HCT116 (cell line): ENCODE data around the gene TCHH. TPM values are rescaled to one million over a fixed set of nuclear protein-coding genes. Genes with fewer than 3 reads are reported as not detected.
"Not testable (repeated sequence)": the region's sequence is repeated elsewhere in the genome, so short reads cannot be mapped to it uniquely, and the experiment has no call there.

Source experiments
- ATAC-seq: fragments of 200-7000 bp; cut with Tn5 transposase; 2 replicates; pipeline ENCODE4 v1.9.1; 2020; ENCODE audit warnings: mild to moderate bottlenecking, moderate library complexity
- BruUV-seq: library from RNA; stranded (reverse); fragments of 400-500 nt; replicated peaks from 2 replicates; lab custom pipeline; 2021; lab: Mats Ljungman, UMichigan
- CTCF ChIA-PET: fragments of 300-600 bp; sonication (Branson Sonifier 250); formaldehyde crosslinking; loops from one replicate; lab custom pipeline; 2021; ENCODE audit warnings: antibody characterized with exemption; lab: Charles Lee
- POLR2A ChIA-PET: fragments of 300-600, 350-600 bp; sonication (Branson Sonifier 250); formaldehyde crosslinking; loops from one replicate; lab custom pipeline; 2021; ENCODE audit warnings: antibody characterized with exemption; lab: Charles Lee
- RAD21 ChIA-PET, 2 experiments: fragments of 300-600 bp; sonication (Branson Sonifier 250); formaldehyde crosslinking; loops; one replicate each; lab custom pipeline; 2023; ENCODE audit warnings: low total read pairs in 2 of 2; ENCODE audit not compliant: uncharacterized antibody in 2 of 2, unreplicated experiment in 2 of 2, low non-redundant PET in 1 of 2; lab: Charles Lee
- DNase-seq: peaks from one replicate; pipeline ENCODE4 v3.0.0-alpha.2; 2010; ENCODE audit warnings: low read depth, low spot score
- H2AFZ ChIP-seq: fragments of 200-600 bp; shearing (Covaris generic), sonication (generic); 2 replicates; pipeline ENCODE4 v1.6.1; 2017; ENCODE audit warnings: low read depth, mixed run types, mixed read lengths, antibody characterized with exemption, low read length; ENCODE audit not compliant: poor library complexity, severe bottlenecking
- H3K27ac ChIP-seq: 2 replicates; pipeline ENCODE4 v1.5.1; 2012; ENCODE audit warnings: low read depth, low read length
- H3K27me3 ChIP-seq: fragments of 200-600 bp; sonication (generic); 2 replicates; pipeline ENCODE4 v1.6.1; 2016; ENCODE audit warnings: mixed run types, low read length, mixed read lengths; ENCODE audit not compliant: insufficient read depth
- H3K36me3 ChIP-seq, 2 experiments: fragments of 200-500 bp in 1 of 2; fragments of 200-600 bp in 1 of 2; sonication (Bioruptor generic) in 1 of 2; sonication (generic) in 1 of 2; 2 replicates each; pipeline versions ENCODE4 v1.5.1 to v1.6.1; 2014 to 2016; ENCODE audit warnings: low read length in 2 of 2, inconsistent platforms in 1 of 2, mixed read lengths in 1 of 2, mixed run types in 1 of 2; ENCODE audit not compliant: insufficient read depth in 2 of 2, control insufficient read depth in 1 of 2
- H3K4me1 ChIP-seq, 2 experiments: fragments of 200-600 bp in 1 of 2; sonication (generic) in 1 of 2; 2 replicates each; pipeline versions ENCODE4 v1.5.1 to v1.6.1; 2012 to 2017; ENCODE audit warnings: low read length in 2 of 2, inconsistent platforms in 1 of 2, mild to moderate bottlenecking in 1 of 2, mixed read lengths in 1 of 2, mixed run types in 1 of 2, moderate library complexity in 1 of 2; ENCODE audit not compliant: insufficient read depth in 2 of 2, control insufficient read depth in 1 of 2
- H3K4me2 ChIP-seq: fragments of 200-600 bp; sonication (generic); 2 replicates; pipeline ENCODE4 v1.6.1; 2017; ENCODE audit warnings: mixed run types, low read length, mixed read lengths
- H3K4me3 ChIP-seq, 2 experiments: fragments of 200-600 bp in 1 of 2; sonication (generic) in 1 of 2; replicated peaks in 1 of 2; 2 replicates each; pipeline ENCODE4 v1.5.1; 2011 to 2016; ENCODE audit warnings: low read length in 2 of 2, control low read depth in 1 of 2, low read depth in 1 of 2, mild to moderate bottlenecking in 1 of 2, mixed read lengths in 1 of 2, mixed run types in 1 of 2
- H3K79me2 ChIP-seq: fragments of 200-600 bp; sonication (generic); 2 replicates; pipeline ENCODE4 v1.6.1; 2017; ENCODE audit warnings: mild to moderate bottlenecking, mixed run types, low read length, moderate library complexity, mixed read lengths; ENCODE audit not compliant: insufficient read depth
- H3K9ac ChIP-seq: fragments of 200-600 bp; sonication (generic); 2 replicates; pipeline ENCODE4 v1.6.1; 2016; ENCODE audit warnings: low read length, mixed read lengths
- H3K9me2 ChIP-seq: fragments of 200-600 bp; sonication (generic), shearing (Covaris generic); 2 replicates; pipeline ENCODE4 v1.6.1; 2017; ENCODE audit warnings: mixed run types, mild to moderate bottlenecking, moderate library complexity; ENCODE audit not compliant: insufficient read depth
- H3K9me3 ChIP-seq, 2 experiments: fragments of 200-500 bp in 1 of 2; fragments of 200-600 bp in 1 of 2; sonication (Bioruptor generic) in 1 of 2; sonication (generic) in 1 of 2; 2 replicates each; pipeline ENCODE4 v1.6.1; 2014 to 2017; ENCODE audit warnings: low read length in 2 of 2, mixed read lengths in 2 of 2, inconsistent platforms in 1 of 2, low read depth in 1 of 2, mild to moderate bottlenecking in 1 of 2, mixed run types in 1 of 2, moderate library complexity in 1 of 2; ENCODE audit not compliant: control insufficient read depth in 1 of 2, insufficient read depth in 1 of 2
- H4K20me1 ChIP-seq: fragments of 200-600 bp; sonication (generic), shearing (Covaris generic); 2 replicates; pipeline ENCODE4 v1.6.1; 2017; ENCODE audit warnings: mixed run types, mild to moderate bottlenecking, moderate library complexity; ENCODE audit not compliant: insufficient read depth
- CBX3 ChIP-seq: IDR thresholded peaks from 2 replicates; pipeline ENCODE4 v1.6.1; 2012; ENCODE audit warnings: low read depth
- CEBPB ChIP-seq: IDR thresholded peaks from 2 replicates; pipeline ENCODE4 v1.6.1; 2012; ENCODE audit warnings: low read depth
- EGR1 ChIP-seq: IDR thresholded peaks from 2 replicates; pipeline ENCODE4 v1.6.1; 2012; ENCODE audit warnings: low read depth
- EZH2 ChIP-seq: fragments of 200-600 bp; sonication (generic); IDR thresholded peaks from 2 replicates; pipeline ENCODE4 v1.6.1; 2017; ENCODE audit warnings: antibody characterized with exemption, mixed run types
- EZH2phosphoT487 ChIP-seq: fragments of 200-600 bp; IDR thresholded peaks from 2 replicates; pipeline ENCODE4 v1.6.1; 2018; ENCODE audit warnings: antibody characterized with exemption, borderline replicate concordance
- FOSL1 ChIP-seq: IDR thresholded peaks from 2 replicates; pipeline ENCODE4 v1.6.1; 2012; ENCODE audit warnings: low read depth
- JUND ChIP-seq: IDR thresholded peaks from 2 replicates; pipeline ENCODE4 v1.6.1; 2012
- POLR2A ChIP-seq: IDR thresholded peaks from 2 replicates; pipeline ENCODE4 v1.7.0; 2011; ENCODE audit warnings: borderline replicate concordance; ENCODE audit not compliant: insufficient read depth, insufficient read length; ENCODE audit errors: extremely low read depth
- POLR2AphosphoS5 ChIP-seq: IDR thresholded peaks from 2 replicates; pipeline ENCODE4 v1.6.1; 2011; ENCODE audit warnings: mild to moderate bottlenecking, low read depth, low read length, moderate library complexity
- SP1 ChIP-seq: IDR thresholded peaks from 2 replicates; pipeline ENCODE4 v1.6.1; 2012; ENCODE audit warnings: low read depth
- SRF ChIP-seq: IDR thresholded peaks from 2 replicates; pipeline ENCODE4 v1.6.1; 2012; ENCODE audit warnings: low read depth
- TCF7L2 ChIP-seq: IDR thresholded peaks from 2 replicates; pipeline ENCODE4 v1.7.0; 2011; ENCODE audit warnings: borderline replicate concordance, inconsistent platforms; ENCODE audit not compliant: insufficient read depth, insufficient read length; ENCODE audit errors: extremely low read depth
- YY1 ChIP-seq: IDR thresholded peaks from 2 replicates; pipeline ENCODE4 v1.6.1; 2011; ENCODE audit warnings: low read length, low read depth, moderate library complexity, mild to moderate bottlenecking; ENCODE audit not compliant: insufficient replicate concordance; ENCODE audit errors: extremely low read depth
- ZFX ChIP-seq: fragments of 450-650 bp; IDR thresholded peaks from 2 replicates; pipeline ENCODE4 v1.6.1; 2017
- ZNF274 ChIP-seq: fragments of 200-500 bp; sonication (Bioruptor generic); IDR thresholded peaks from 2 replicates; pipeline ENCODE4 v1.6.1; 2014; ENCODE audit warnings: mild to moderate bottlenecking, low read depth, low read length, inconsistent platforms
- intact Hi-C: fragments of 100-400 bp; cut with micrococcal nuclease; formaldehyde crosslinking; loops from 2 replicates; pipeline ENCODE4 v1.10.0; 2022
- total RNA-seq: library from RNA; stranded (reverse); gene quantifications from one replicate; pipeline ENCODE4 v1.2.1, GENCODE V29; 2021; ENCODE audit not compliant: unreplicated experiment
- TF ChIP-seq, protein P1 (sequence below), 3 experiments: fragments of 200-600 bp in 1 of 3; sonication (generic) in 1 of 3; IDR thresholded peaks in 2 of 3; conservative IDR thresholded peaks in 1 of 3; 2 replicates each; pipeline ENCODE4 v1.5.1; 2012 to 2017; ENCODE audit warnings: low read depth in 2 of 3, low read length in 2 of 3, antibody characterized with exemption in 1 of 3, borderline replicate concordance in 1 of 3, control low read depth in 1 of 3, mild to moderate bottlenecking in 1 of 3, mixed read lengths in 1 of 3, mixed run types in 1 of 3, moderate library complexity in 1 of 3; ENCODE audit not compliant: insufficient read depth in 1 of 3
- TF ChIP-seq, protein P2 (sequence below): IDR thresholded peaks from 2 replicates; pipeline ENCODE4 v1.6.1; 2012
- TF ChIP-seq, protein P3 (sequence below): IDR thresholded peaks from 2 replicates; pipeline ENCODE4 v1.6.1; 2012
- TF ChIP-seq, protein P4 (sequence below): IDR thresholded peaks from 2 replicates; pipeline ENCODE4 v1.6.1; 2012; ENCODE audit warnings: low read depth

Gene TCHH
- total RNA-seq, 1 experiment from 2014 or later: 0.02 TPM

DNA sequence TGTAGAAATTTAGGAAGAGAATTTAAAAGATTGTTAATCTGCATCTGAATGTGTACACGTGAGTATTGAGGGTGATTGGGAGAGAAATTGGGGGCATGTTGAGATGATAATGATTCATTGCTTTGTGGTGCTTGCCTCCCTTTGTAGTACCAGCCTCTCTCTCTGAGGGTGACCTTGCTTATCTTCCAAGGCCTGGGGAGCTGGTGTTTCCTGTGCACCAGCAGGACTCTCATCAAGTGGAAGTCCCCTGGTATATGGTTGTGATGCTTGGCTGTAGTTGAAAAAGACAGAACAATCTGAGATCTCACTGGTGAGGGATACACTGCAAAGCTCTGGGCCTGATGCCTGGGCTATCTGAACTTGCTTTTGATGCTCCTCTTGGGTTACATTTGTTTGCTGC lies 30.4 kb downstream of the TCHH start:
- no peaks in the 10 kb centered on the region for H3K79me2 ChIP-seq
- TF ChIP-seq CEBPB (no peak), ZNF274 (no peak), SRF (no peak), SP1 (no peak), CBX3 (no peak), POLR2A (no peak), POLR2AphosphoS5 (no peak), EZH2phosphoT487 (no peak), JUND (no peak), YY1 (no peak), TCF7L2 (no peak), EGR1 (no peak), EZH2 (no peak), ZFX (no peak), FOSL1 (no peak)
- TF ChIP-seq, protein P1, sequence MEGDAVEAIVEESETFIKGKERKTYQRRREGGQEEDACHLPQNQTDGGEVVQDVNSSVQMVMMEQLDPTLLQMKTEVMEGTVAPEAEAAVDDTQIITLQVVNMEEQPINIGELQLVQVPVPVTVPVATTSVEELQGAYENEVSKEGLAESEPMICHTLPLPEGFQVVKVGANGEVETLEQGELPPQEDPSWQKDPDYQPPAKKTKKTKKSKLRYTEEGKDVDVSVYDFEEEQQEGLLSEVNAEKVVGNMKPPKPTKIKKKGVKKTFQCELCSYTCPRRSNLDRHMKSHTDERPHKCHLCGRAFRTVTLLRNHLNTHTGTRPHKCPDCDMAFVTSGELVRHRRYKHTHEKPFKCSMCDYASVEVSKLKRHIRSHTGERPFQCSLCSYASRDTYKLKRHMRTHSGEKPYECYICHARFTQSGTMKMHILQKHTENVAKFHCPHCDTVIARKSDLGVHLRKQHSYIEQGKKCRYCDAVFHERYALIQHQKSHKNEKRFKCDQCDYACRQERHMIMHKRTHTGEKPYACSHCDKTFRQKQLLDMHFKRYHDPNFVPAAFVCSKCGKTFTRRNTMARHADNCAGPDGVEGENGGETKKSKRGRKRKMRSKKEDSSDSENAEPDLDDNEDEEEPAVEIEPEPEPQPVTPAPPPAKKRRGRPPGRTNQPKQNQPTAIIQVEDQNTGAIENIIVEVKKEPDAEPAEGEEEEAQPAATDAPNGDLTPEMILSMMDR (IDR thresholded peaks at IDR 0.05 in 2 of 3, conservative IDR thresholded peaks at IDR 0.05 in 1 of 3; ENCODE audit: borderline replicate concordance in 1 of 3, insufficient read depth in 1 of 3, low read depth in 2 of 3, low read length in 2 of 3): no peak
- TF ChIP-seq, protein P2, sequence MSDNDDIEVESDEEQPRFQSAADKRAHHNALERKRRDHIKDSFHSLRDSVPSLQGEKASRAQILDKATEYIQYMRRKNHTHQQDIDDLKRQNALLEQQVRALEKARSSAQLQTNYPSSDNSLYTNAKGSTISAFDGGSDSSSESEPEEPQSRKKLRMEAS: no peak
- TF ChIP-seq, protein P3, sequence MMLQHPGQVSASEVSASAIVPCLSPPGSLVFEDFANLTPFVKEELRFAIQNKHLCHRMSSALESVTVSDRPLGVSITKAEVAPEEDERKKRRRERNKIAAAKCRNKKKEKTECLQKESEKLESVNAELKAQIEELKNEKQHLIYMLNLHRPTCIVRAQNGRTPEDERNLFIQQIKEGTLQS: no peak
- TF ChIP-seq, protein P4, sequence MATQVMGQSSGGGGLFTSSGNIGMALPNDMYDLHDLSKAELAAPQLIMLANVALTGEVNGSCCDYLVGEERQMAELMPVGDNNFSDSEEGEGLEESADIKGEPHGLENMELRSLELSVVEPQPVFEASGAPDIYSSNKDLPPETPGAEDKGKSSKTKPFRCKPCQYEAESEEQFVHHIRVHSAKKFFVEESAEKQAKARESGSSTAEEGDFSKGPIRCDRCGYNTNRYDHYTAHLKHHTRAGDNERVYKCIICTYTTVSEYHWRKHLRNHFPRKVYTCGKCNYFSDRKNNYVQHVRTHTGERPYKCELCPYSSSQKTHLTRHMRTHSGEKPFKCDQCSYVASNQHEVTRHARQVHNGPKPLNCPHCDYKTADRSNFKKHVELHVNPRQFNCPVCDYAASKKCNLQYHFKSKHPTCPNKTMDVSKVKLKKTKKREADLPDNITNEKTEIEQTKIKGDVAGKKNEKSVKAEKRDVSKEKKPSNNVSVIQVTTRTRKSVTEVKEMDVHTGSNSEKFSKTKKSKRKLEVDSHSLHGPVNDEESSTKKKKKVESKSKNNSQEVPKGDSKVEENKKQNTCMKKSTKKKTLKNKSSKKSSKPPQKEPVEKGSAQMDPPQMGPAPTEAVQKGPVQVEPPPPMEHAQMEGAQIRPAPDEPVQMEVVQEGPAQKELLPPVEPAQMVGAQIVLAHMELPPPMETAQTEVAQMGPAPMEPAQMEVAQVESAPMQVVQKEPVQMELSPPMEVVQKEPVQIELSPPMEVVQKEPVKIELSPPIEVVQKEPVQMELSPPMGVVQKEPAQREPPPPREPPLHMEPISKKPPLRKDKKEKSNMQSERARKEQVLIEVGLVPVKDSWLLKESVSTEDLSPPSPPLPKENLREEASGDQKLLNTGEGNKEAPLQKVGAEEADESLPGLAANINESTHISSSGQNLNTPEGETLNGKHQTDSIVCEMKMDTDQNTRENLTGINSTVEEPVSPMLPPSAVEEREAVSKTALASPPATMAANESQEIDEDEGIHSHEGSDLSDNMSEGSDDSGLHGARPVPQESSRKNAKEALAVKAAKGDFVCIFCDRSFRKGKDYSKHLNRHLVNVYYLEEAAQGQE: no peak
- TF ChIP-seq, all 23 proteins: peak for 0
- intact Hi-C loops: no loop called here
- ATAC-seq (no peak), DNase-seq (no peak)
- H4K20me1 ChIP-seq: no peaks in the 10 kb centered on the region
- H3K9me3 ChIP-seq: no peaks in the 10 kb centered on the region
- peaks cover 44% of the 10 kb centered on the region for H3K27me3 ChIP-seq
- H3K4me1 ChIP-seq: peaks cover 3 to 4% of the 10 kb centered on the region in 2 experiments; a peak in 2 of 4 replicates
- no peak overlapping the region for H3K4me2 ChIP-seq
- POLR2A ChIA-PET: no interaction called here
- no peak overlapping the region for H3K4me3 ChIP-seq
- RAD21 ChIA-PET: no interaction called here
- no peak overlapping the region for H2AFZ ChIP-seq
- no peaks in the 10 kb centered on the region for H3K36me3 ChIP-seq
- H3K9me2 ChIP-seq: no peaks in the 10 kb centered on the region
- H3K9ac ChIP-seq: no peak overlapping the region
- H3K27ac ChIP-seq: no peak overlapping the region
- CTCF ChIA-PET: no interaction called here
- no TSS peak for BruUV-seq

DNA sequence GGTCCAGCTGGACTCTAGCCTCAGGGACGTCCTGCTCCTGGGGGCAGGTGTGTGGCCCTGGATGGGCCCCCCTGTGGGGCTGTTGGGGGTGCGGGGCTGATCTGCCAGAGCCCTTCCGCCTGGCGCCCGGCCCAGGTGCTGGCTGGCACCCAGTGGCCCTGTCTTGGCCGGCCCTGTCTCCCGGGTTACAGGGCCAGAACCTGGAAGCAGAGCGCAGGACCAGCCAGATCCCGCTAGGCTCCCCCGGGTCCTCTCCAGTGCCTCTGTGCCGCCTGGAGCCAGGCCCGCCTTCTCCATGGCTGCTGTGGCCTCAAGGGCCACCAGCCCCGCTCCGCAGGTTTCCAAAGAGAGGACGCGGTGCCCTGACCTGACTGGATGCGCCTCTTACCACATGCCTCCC lies 34.2 kb downstream of the TCHH start:
- H3K4me1 ChIP-seq, H3K36me3 ChIP-seq, BruUV-seq, H3K4me3 ChIP-seq, intact Hi-C loops, H3K27ac ChIP-seq, CTCF ChIA-PET, POLR2A ChIA-PET, H3K4me2 ChIP-seq, RAD21 ChIA-PET, H3K9ac ChIP-seq, DNase-seq, H3K9me2 ChIP-seq, H3K79me2 ChIP-seq, ATAC-seq, H3K9me3 ChIP-seq, H4K20me1 ChIP-seq, H2AFZ ChIP-seq: not testable (repeated sequence)
- H3K27me3 ChIP-seq: peaks cover 19% of the 10 kb centered on the region
